Measurements from ENCODE around the gene CDS2. TPM values are rescaled to one million over a fixed set of nuclear protein-coding genes. Genes with fewer than 3 reads are reported as not detected.
A peak's percentile ranks its signal among the peaks of the same experiment; 100 is the strongest.

Gene CDS2
- total RNA-seq, 1 donor: 25.3 TPM

DNA sequence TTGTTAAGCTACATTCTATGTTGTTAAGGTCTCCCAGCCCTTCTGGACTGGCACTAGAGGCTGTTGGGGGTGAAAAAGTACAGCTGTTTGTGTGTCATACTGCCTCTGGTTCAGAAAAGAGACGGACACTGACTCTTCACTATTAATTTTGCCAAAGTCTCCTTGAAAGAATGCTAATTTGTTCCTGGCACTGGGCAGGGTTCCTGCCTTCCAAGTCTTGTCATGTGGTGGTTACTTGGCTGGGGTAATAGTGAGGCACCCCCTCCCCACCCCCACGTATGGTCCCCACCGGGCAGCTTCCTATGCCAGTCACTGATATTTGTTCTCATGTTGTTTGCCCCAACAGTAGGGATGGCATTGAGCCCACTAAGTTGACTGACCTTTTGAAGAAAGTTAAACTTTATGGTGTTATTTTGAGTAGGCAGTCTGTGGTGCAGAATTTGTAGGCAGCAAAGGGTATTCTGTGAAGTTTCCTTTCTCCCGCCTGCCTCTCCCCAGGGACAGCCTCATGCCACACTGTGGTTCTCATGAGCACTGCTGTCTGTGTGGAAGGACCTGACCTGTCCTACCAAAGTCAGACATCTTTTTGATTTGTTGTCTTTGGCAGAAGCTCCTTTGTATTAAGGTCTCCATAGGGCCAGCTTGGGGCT, 8.7 kb downstream of the CDS2 start:
- no peaks in the 10 kb centered on the region for H3K9me3 ChIP-seq (ENCODE audit: low read depth, low read length)
- TF ChIP-seq, protein P1, sequence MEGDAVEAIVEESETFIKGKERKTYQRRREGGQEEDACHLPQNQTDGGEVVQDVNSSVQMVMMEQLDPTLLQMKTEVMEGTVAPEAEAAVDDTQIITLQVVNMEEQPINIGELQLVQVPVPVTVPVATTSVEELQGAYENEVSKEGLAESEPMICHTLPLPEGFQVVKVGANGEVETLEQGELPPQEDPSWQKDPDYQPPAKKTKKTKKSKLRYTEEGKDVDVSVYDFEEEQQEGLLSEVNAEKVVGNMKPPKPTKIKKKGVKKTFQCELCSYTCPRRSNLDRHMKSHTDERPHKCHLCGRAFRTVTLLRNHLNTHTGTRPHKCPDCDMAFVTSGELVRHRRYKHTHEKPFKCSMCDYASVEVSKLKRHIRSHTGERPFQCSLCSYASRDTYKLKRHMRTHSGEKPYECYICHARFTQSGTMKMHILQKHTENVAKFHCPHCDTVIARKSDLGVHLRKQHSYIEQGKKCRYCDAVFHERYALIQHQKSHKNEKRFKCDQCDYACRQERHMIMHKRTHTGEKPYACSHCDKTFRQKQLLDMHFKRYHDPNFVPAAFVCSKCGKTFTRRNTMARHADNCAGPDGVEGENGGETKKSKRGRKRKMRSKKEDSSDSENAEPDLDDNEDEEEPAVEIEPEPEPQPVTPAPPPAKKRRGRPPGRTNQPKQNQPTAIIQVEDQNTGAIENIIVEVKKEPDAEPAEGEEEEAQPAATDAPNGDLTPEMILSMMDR (IDR thresholded peaks at IDR 0.05; ENCODE audit: extremely low read depth, low read depth, low read length): no peak
- no peak overlapping the region for H2AFZ ChIP-seq (ENCODE audit: low read length)
- H3K4me3 ChIP-seq (ENCODE audit: insufficient read depth, low read length): no peak overlapping the region
- no peaks in the 10 kb centered on the region for H3K36me3 ChIP-seq (ENCODE audit: insufficient read depth, low read length)
- peak overlapping the region; percentile 34 for H3K4me2 ChIP-seq (ENCODE audit: insufficient read depth, low read length)
- peaks cover 68% of the 10 kb centered on the region for H3K79me2 ChIP-seq (ENCODE audit: insufficient read depth, low read length)
- H4K20me1 ChIP-seq (ENCODE audit: insufficient read depth, low read length): peaks cover 26% of the 10 kb centered on the region
- peaks cover 9% of the 10 kb centered on the region for H3K4me1 ChIP-seq (ENCODE audit: insufficient read depth, low read length)
- no peaks in the 10 kb centered on the region for H3K27me3 ChIP-seq (ENCODE audit: insufficient read depth, low read length)
- no peak overlapping the region for H3K27ac ChIP-seq (ENCODE audit: low read depth, low read length)
- no peak for DNase-seq (ENCODE audit: insufficient read length, low spot score, missing footprints)

DNA sequence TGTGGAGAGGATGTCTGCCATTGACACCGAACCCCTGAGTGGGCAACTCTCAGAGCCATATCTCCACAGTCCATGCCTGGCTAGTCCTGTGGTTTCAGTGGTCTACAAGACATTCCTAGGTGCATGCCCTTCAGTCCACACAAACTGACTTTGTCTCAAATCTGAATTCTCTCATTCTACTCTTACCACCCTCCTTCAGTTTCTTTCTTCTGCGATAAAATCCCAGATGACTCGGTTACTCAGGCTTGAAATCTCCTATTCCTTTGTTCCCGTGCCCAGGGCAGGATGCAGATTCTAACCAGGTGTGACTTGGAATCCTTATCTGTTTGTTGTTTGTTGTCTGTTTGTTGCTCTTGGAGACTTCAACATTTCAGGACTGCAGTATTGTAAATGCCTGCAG, 9.3 kb downstream of the CDS2 start:
- Histone ChIP-seq H3K4me1 (ENCODE audit: insufficient read depth, low read length) (peaks cover 9% of the 10 kb centered on the region), H3K4me3 (ENCODE audit: insufficient read depth, low read length) (no peak overlapping the region), H3K27ac (ENCODE audit: low read depth, low read length) (no peak overlapping the region), H4K20me1 (ENCODE audit: insufficient read depth, low read length) (peaks cover 29% of the 10 kb centered on the region), H3K79me2 (ENCODE audit: insufficient read depth, low read length) (peaks cover 73% of the 10 kb centered on the region), H3K36me3 (ENCODE audit: insufficient read depth, low read length) (no peaks in the 10 kb centered on the region), H3K9me3 (ENCODE audit: low read depth, low read length) (no peaks in the 10 kb centered on the region), H3K4me2 (ENCODE audit: insufficient read depth, low read length) (peak overlapping the region; percentile 34), H2AFZ (ENCODE audit: low read length) (no peak overlapping the region), H3K27me3 (ENCODE audit: insufficient read depth, low read length) (no peaks in the 10 kb centered on the region)
- no peak for DNase-seq (ENCODE audit: insufficient read length, low spot score, missing footprints)
- TF ChIP-seq, protein P1 (IDR thresholded peaks at IDR 0.05; ENCODE audit: extremely low read depth, low read depth, low read length): no peak

DNA sequence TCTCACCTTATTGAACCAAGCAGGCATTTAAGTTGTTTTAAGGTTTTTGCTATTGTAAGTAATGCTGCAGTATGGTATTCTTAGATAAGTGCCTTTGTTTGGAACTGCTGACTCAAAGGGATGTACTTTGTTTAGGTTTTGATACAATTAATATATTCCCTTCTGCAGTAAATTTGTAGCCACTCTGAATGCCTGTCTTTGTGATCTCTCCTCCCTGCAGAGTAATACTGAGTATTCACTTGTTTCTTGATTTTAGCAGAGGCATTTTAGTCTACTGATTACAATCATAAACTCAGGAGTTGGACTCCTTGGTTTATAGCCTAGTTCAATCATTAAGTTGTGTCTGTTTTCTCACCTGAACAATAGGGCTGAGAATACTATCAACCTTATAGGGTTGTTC, 13.4 kb downstream of the CDS2 start:
- Histone ChIP-seq H3K27me3 (ENCODE audit: insufficient read depth, low read length) (no peaks in the 10 kb centered on the region), H3K79me2 (ENCODE audit: insufficient read depth, low read length) (peaks cover 70% of the 10 kb centered on the region), H3K27ac (ENCODE audit: low read depth, low read length) (no peak overlapping the region), H4K20me1 (ENCODE audit: insufficient read depth, low read length) (peaks cover 27% of the 10 kb centered on the region), H2AFZ (ENCODE audit: low read length) (no peak overlapping the region), H3K36me3 (ENCODE audit: insufficient read depth, low read length) (no peaks in the 10 kb centered on the region), H3K4me3 (ENCODE audit: insufficient read depth, low read length) (no peak overlapping the region), H3K4me2 (ENCODE audit: insufficient read depth, low read length) (no peak overlapping the region), H3K9me3 (ENCODE audit: low read depth, low read length) (no peaks in the 10 kb centered on the region), H3K4me1 (ENCODE audit: insufficient read depth, low read length) (peaks cover 7% of the 10 kb centered on the region)
- DNase-seq (ENCODE audit: insufficient read length, low spot score, missing footprints): no peak
- TF ChIP-seq, protein P1 (IDR thresholded peaks at IDR 0.05; ENCODE audit: extremely low read depth, low read depth, low read length): no peak

DNA sequence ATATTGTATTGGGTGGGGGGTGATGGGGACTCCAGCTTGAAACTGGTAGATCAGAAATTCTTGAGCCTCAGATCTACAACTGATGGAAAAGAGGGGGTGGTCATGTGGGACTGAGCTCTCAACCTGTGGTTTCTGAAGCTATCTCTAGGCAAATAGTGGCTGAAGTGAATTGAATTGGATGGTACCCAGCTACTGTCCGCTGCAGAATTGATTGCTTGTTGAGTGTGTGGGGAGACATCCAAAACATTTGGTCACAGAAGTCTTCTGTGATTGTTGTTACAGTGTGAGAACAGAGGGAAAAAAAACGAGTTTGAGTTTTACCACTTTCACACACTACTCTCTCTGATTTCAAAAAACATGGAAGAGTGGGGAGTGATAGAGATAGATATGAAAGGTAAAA, 14.8 kb downstream of the CDS2 start:
- Histone ChIP-seq H3K27me3 (ENCODE audit: insufficient read depth, low read length) (no peaks in the 10 kb centered on the region), H3K4me3 (ENCODE audit: insufficient read depth, low read length) (no peak overlapping the region), H4K20me1 (ENCODE audit: insufficient read depth, low read length) (peaks cover 17% of the 10 kb centered on the region), H3K4me2 (ENCODE audit: insufficient read depth, low read length) (no peak overlapping the region), H3K79me2 (ENCODE audit: insufficient read depth, low read length) (peaks cover 67% of the 10 kb centered on the region), H3K27ac (ENCODE audit: low read depth, low read length) (no peak overlapping the region), H3K4me1 (ENCODE audit: insufficient read depth, low read length) (no peaks in the 10 kb centered on the region), H3K36me3 (ENCODE audit: insufficient read depth, low read length) (no peaks in the 10 kb centered on the region), H3K9me3 (ENCODE audit: low read depth, low read length) (no peaks in the 10 kb centered on the region), H2AFZ (ENCODE audit: low read length) (no peak overlapping the region)
- TF ChIP-seq, protein P1 (IDR thresholded peaks at IDR 0.05; ENCODE audit: extremely low read depth, low read depth, low read length): no peak
- no peak for DNase-seq (ENCODE audit: insufficient read length, low spot score, missing footprints)
